Neural crest cell (in vitro differentiated cells): ENCODE measurements around the gene PLB1. TPM values are rescaled to one million over a fixed set of nuclear protein-coding genes. Genes with fewer than 3 reads are reported as not detected.

Experiments
- DNase-seq: peaks from one replicate; pipeline ENCODE4 v3.0.0; 2021; ENCODE audit warnings: low read depth, mixed read lengths, low spot score
- H3K27ac Mint-ChIP-seq: one replicate; pipeline ENCODE4 v1.8.0; 2021; ENCODE audit warnings: mild to moderate bottlenecking, mixed read lengths; ENCODE audit not compliant: unreplicated experiment
- H3K27me3 Mint-ChIP-seq: 2 replicates; pipeline ENCODE4 v1.8.0; 2021; ENCODE audit warnings: low read depth, mild to moderate bottlenecking, mixed read lengths
- H3K36me3 Mint-ChIP-seq: 2 replicates; pipeline ENCODE4 v1.8.0; 2021; ENCODE audit warnings: low read depth, mild to moderate bottlenecking, mixed read lengths
- H3K4me1 Mint-ChIP-seq: 2 replicates; pipeline ENCODE4 v1.8.0; 2021; ENCODE audit warnings: mixed read lengths
- H3K4me3 Mint-ChIP-seq: one replicate; pipeline ENCODE4 v1.8.0; 2021; ENCODE audit warnings: mild to moderate bottlenecking, mixed read lengths
- H3K9me3 Mint-ChIP-seq: 2 replicates; pipeline ENCODE4 v1.8.0; 2021; ENCODE audit warnings: mixed read lengths
- total RNA-seq: library from RNA; stranded (reverse); gene quantifications from 2 replicates; pipeline ENCODE4 v1.2.1, GENCODE V29; 2021
- TF ChIP-seq, protein P1 (sequence below): fragments of 200-600 bp; sonication (generic); conservative IDR thresholded peaks from 2 replicates; pipeline ENCODE4 v1.5.0; 2021; ENCODE audit warnings: antibody characterized with exemption, mild to moderate bottlenecking

The PLB1 gene
- total RNA-seq, 1 donor from 2014 or later = 0.16 TPM

DNA sequence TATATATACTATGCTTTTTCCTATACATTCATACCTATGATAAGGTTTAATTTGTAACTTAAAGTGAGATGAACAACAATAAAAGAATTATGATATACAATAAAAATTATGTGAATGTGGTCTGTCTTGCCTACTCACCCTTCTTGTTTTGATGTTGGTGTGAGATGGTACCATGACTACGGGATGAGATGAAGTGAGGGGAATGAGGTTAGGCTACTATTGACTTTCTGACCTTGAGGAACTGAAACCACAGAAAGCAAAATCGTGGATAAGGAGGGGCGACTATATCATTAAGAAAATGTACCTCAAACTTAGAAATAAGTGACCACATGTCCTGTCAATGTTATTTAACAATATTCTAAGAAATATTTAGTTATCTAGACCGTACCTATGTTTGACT, 151.8 kb downstream of the PLB1 start:
- peaks cover 34% of the 10 kb centered on the region for H3K4me1 Mint-ChIP-seq
- no peak overlapping the region for H3K27ac Mint-ChIP-seq
- no peak for DNase-seq
- no peaks in the 10 kb centered on the region for H3K9me3 Mint-ChIP-seq
- TF ChIP-seq, protein P1, sequence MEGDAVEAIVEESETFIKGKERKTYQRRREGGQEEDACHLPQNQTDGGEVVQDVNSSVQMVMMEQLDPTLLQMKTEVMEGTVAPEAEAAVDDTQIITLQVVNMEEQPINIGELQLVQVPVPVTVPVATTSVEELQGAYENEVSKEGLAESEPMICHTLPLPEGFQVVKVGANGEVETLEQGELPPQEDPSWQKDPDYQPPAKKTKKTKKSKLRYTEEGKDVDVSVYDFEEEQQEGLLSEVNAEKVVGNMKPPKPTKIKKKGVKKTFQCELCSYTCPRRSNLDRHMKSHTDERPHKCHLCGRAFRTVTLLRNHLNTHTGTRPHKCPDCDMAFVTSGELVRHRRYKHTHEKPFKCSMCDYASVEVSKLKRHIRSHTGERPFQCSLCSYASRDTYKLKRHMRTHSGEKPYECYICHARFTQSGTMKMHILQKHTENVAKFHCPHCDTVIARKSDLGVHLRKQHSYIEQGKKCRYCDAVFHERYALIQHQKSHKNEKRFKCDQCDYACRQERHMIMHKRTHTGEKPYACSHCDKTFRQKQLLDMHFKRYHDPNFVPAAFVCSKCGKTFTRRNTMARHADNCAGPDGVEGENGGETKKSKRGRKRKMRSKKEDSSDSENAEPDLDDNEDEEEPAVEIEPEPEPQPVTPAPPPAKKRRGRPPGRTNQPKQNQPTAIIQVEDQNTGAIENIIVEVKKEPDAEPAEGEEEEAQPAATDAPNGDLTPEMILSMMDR = no peak
- no peak overlapping the region for H3K4me3 Mint-ChIP-seq
- H3K36me3 Mint-ChIP-seq = no peaks in the 10 kb centered on the region
- H3K27me3 Mint-ChIP-seq = no peaks in the 10 kb centered on the region

DNA sequence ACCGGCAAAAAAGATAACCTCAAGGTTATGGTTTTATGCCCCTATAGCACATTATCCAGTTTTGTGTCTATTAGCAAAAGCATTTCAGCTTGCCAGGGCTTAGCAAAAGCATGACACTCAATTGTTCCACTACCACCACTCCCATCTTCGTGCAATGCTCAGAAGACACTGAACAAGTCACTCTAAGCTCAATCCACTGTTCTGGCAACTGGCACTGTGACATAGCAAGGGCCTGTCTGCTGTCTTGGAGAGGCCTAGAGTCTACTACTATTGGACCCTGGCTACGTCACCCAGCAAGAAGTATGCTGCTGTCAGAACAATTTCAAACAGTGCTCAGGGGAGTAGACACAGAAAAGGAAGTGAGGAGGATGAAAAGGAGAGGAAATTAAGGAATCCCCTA, 152.3 kb downstream of the PLB1 start:
- TF ChIP-seq, protein P1 = no peak
- H3K4me3 Mint-ChIP-seq = no peak overlapping the region
- DNase-seq = no peak
- no peak overlapping the region for H3K27ac Mint-ChIP-seq
- H3K36me3 Mint-ChIP-seq = no peaks in the 10 kb centered on the region
- peaks cover 33% of the 10 kb centered on the region for H3K4me1 Mint-ChIP-seq
- H3K27me3 Mint-ChIP-seq = no peaks in the 10 kb centered on the region
- H3K9me3 Mint-ChIP-seq = no peaks in the 10 kb centered on the region

DNA sequence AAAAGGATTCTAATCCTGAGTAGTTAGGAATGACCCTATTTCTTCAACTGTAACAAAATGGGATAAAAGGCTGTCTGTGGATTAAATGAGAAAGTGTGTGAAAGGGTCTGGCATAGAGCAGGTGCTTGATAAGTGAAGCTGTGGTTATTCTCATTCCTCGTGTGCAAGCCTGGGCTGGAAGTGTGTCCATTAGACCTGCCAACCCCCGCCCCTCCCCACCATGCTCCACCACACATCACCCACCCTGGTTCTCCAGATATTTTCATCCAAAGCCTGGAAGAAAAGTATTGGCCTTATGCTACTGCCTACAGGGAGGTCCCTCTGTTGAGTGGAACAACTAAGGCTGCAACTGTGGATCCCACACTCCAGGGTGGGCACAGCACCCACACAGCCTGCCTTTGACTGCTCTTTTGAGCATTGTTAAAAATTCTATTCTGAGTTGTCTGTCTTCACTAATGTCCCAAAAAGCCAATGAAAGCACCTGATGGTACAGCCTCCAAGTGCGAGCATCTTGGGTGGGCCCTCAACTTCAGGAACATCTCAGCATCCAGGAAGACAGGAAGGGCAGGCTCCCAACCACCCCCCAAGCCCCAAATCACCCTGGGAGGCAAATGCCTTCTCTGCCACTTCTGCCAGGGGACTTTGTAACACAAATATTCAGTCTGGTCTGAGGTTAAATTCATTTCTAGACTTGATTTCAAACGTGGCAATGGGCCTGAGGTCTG, 153.0 kb downstream of the PLB1 start:
- H3K27ac Mint-ChIP-seq = no peak overlapping the region
- peaks cover 26% of the 10 kb centered on the region for H3K4me1 Mint-ChIP-seq
- H3K36me3 Mint-ChIP-seq = no peaks in the 10 kb centered on the region
- no peaks in the 10 kb centered on the region for H3K27me3 Mint-ChIP-seq
- H3K9me3 Mint-ChIP-seq = no peaks in the 10 kb centered on the region
- TF ChIP-seq, protein P1 = no peak
- no peak for DNase-seq
- H3K4me3 Mint-ChIP-seq = no peak overlapping the region

DNA sequence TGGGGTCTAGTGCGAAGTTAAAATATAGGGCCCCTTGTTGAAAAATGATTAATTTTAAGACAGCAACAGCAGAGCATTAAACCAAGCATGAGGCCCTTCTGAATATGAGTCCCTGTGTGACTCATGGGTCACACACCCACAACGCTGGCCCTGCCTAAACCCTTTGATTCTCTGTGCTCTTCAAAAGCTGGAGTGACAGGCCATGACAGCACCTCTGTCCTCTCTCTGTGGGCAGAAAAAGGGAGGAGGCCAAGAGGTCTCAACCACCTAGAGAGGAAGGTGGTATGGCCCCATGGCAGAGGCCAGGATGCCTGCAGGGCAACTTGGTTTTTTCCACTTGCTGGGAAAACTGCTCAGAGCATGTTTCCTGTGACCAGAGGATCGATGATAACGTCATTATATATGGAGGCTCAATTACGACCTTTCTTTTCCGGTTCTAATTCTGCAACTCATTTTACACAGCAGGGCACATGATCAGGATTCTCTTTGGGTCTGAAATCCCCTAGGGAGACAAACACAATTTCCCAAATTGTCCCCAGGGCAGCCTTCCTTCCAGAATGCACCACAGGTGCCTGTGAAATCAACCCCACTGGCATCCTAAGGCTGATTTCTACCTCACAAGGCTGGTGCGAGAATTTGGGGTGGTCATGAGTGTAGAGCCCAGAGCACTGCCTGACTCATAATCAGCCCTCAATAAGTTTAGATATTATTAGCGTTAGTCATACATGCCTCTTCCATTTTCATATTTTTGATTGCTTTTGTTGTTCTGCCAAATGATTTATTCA, 153.8 kb downstream of the PLB1 start:
- H3K27ac Mint-ChIP-seq = peak overlapping the region; percentile 40
- peaks cover 18% of the 10 kb centered on the region for H3K4me1 Mint-ChIP-seq
- no peaks in the 10 kb centered on the region for H3K27me3 Mint-ChIP-seq
- TF ChIP-seq, protein P1 = no peak
- no peak for DNase-seq
- H3K9me3 Mint-ChIP-seq = no peaks in the 10 kb centered on the region
- no peak overlapping the region for H3K4me3 Mint-ChIP-seq
- no peaks in the 10 kb centered on the region for H3K36me3 Mint-ChIP-seq

DNA sequence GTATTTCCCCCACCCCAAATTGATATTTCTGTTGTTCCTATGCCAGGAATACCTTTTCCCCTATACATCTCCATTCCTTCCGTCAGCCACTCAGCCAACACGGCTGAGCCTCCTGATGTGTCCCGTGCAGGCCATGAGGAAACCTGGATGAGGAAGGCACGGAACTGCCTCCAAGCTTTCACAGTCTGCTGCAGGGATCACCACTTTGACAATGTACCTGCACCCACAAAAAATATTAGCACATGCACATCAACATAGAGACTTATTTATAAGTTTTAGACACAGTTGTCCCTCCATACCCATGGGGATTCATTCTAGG, 154.4 kb downstream of the PLB1 start:
- Mint-ChIP-seq H3K9me3 (no peaks in the 10 kb centered on the region), H3K27ac (no peak overlapping the region), H3K4me1 (peaks cover 17% of the 10 kb centered on the region), H3K27me3 (no peaks in the 10 kb centered on the region), H3K4me3 (no peak overlapping the region), H3K36me3 (no peaks in the 10 kb centered on the region)
- DNase-seq = no peak
- TF ChIP-seq, protein P1 = no peak
